GM18858 (cell line): Measurements from ENCODE around the gene ZBTB40.

Experiments used
- ATAC-seq: cut with Tn5 transposase; IDR thresholded peaks from one replicate; pipeline ENCODE4 v1.9.1; 2021; ENCODE audit not compliant: unreplicated experiment

Gene ZBTB40

GRCh38 chr1:22529901-22530621 lies 78.4 kb downstream of the ZBTB40 start:
- no peak for ATAC-seq

- no peak for ATAC-seq
These were observed 79.1 kb downstream of the ZBTB40 start for GRCh38 chr1:22530715-22531114.

- ATAC-seq: no peak
These were observed 79.6 kb downstream of the ZBTB40 start for GRCh38 chr1:22531251-22531650.

- ATAC-seq: no peak
These were observed 81.7 kb downstream of the ZBTB40 start for GRCh38 chr1:22533244-22533895.

GRCh38 chr1:22534951-22535350 lies 83.3 kb downstream of the ZBTB40 start:
- ATAC-seq: no peak

GRCh38 chr1:22535399-22535798 lies 83.7 kb downstream of the ZBTB40 start:
- no peak for ATAC-seq

- ATAC-seq: no peak
These were observed 84.9 kb downstream of the ZBTB40 start for GRCh38 chr1:22536506-22536905.

GRCh38 chr1:22537441-22538139 lies 85.9 kb downstream of the ZBTB40 start:
- no peak for ATAC-seq

GRCh38 chr1:22539510-22540118 lies 88.0 kb downstream of the ZBTB40 start:
- no peak for ATAC-seq

- ATAC-seq: no peak
These were observed 88.7 kb downstream of the ZBTB40 start for GRCh38 chr1:22540337-22540736.

- ATAC-seq: no peak
These were observed 91.2 kb downstream of the ZBTB40 start for GRCh38 chr1:22542886-22543285.

GRCh38 chr1:22543679-22544078 lies 92.0 kb downstream of the ZBTB40 start:
- ATAC-seq: no peak

- ATAC-seq: no peak
These were observed 93.0 kb downstream of the ZBTB40 start for GRCh38 chr1:22544606-22545005.

- no peak for ATAC-seq
These were observed 93.5 kb downstream of the ZBTB40 start for GRCh38 chr1:22545141-22545540.

GRCh38 chr1:22547186-22547817 lies 95.7 kb downstream of the ZBTB40 start:
- no peak for ATAC-seq

- no peak for ATAC-seq
These were observed 96.3 kb downstream of the ZBTB40 start for GRCh38 chr1:22547818-22548462.

GRCh38 chr1:22550021-22550420 lies 98.4 kb downstream of the ZBTB40 start:
- ATAC-seq: no peak

GRCh38 chr1:22551591-22551990 lies 99.9 kb downstream of the ZBTB40 start:
- ATAC-seq: no peak

- no peak for ATAC-seq
These were observed 100.4 kb downstream of the ZBTB40 start for GRCh38 chr1:22552021-22552420.

GRCh38 chr1:22553104-22553880 lies 101.6 kb downstream of the ZBTB40 start:
- ATAC-seq: no peak
